Measurements from ENCODE around the gene TESK1.
"Not testable (repeated sequence)": the region's sequence is repeated elsewhere in the genome, so short reads cannot be mapped to it uniquely, and the experiment has no call there.

DNA sequence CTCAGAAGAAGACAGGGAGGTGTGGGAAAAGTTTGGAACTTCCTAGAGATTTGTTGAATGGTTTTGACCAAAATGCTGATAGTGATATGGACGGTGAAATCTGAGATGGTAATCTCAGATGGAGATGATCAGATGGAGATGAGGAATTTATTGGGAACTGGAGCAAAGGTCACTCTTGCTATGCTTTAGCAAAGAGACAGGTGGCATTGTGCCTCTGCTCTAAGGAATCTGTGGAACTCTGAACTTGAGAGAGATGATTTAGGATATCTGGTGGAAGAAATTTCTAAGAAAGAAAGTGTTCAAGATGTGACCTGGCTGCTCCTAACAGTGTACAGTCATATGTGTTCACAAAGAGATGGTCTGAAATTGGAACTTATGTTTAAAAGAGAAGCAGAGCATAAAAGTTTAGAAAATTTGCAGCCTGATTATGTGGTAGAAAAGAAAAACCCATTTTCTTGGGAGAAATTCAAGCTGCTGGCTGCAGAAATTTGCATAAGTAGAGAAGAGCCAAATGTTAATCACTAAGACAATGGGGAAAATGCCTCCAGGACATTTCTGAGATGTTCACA lies 25.3 kb upstream of the TESK1 start:
- TF ChIP-seq CTCF (IDR thresholded peaks at IDR 0.05; ENCODE audit: low read depth, low read length, missing input control); TAF1 (conservative IDR thresholded peaks at IDR 0.05); FOXA1 (IDR thresholded peaks at IDR 0.05); SP1 (IDR thresholded peaks at IDR 0.05); MAX (IDR thresholded peaks at IDR 0.05): not testable (repeated sequence)
